ENCODE results near the gene FHIP1A. TPM values are rescaled to one million over a fixed set of nuclear protein-coding genes. Genes with fewer than 3 reads are reported as not detected.

Gene FHIP1A
- total and polyA plus RNA-seq, 8 donors: 2.2 to 24.2 (median 15.0) TPM

DNA sequence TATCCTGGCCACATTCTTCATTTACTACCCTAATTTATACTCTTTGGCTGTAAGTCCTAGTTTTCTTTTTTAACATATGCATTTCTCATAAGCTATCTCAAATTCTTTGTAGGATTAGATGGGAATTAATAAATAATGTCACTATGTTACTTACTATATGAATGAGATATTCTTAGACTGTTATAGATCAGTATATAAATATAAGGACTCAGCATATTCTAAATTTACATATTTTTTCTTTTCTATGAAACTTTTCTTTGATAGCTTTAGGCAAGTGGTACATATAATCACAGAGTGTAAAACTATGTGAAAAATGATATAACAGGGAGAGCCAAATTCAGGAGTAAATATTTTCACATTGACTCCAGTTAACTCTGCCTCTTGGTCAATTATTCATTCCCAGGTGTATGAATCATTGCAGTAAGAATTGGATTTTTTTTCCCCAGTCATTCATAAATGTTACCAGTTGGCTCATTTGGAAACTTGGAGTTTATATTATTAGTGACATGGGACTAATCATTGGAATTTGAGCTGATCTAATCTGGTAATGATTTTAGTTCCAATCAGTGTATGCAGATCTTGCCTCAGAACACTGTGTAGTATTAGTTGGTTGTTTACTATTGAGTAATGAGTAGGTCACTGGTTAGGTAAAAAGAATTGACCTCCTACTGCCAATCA lies 25.3 kb downstream of the FHIP1A start:
- intact Hi-C loops (cut with DNase I): no loop called here
- TF ChIP-seq CTCF (IDR thresholded peaks at IDR 0.05): no peak
- ATAC-seq (peak; percentile 57 to 67 (median 64)), DNase-seq (no peak), FAIRE-seq (no peak)
- H3K4me1 ChIP-seq: peaks cover 24 to 49% (median 43%) of the 10 kb centered on the region in 3 donors
- no peak overlapping the region for H3K4me3 ChIP-seq
- H3K27ac ChIP-seq: peak overlapping the region in 2 of 4 donors; percentile 11 to 20
- H3K36me3 ChIP-seq: no peaks in the 10 kb centered on the region
- no peaks in the 10 kb centered on the region for H3K9me3 ChIP-seq
- H3K27me3 ChIP-seq: no peaks in the 10 kb centered on the region

DNA sequence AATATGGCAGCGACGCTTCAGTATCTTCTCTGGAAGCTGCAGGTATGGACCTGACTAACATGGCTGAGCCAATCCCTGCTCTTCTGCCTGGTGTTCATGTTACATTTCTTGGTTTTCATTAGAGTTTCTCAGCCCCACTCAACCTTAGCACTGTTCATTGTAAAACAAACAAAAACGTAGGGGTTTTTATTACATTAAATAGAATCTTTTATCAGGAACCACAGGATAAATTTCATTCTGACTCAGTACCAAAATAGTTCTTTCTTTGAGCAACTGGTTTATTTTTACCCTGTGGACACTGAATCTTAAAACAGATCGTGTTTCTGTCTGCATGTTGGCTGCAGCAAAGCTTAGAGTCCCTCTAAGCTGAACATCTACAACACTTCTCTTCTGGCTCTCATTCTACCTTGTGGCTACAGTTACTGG lies 27.1 kb downstream of the FHIP1A start:
- TF ChIP-seq CTCF (IDR thresholded peaks at IDR 0.05): no peak
- H3K27ac ChIP-seq: no peak overlapping the region

GRCh38 chr4:151437505-151437904 lies 28.5 kb downstream of the FHIP1A start:
- DNase-seq (no peak), ATAC-seq (no peak), FAIRE-seq (peak; percentile 17)
- intact Hi-C loops (cut with DNase I): no loop called here
- H3K27me3 ChIP-seq: no peaks in the 10 kb centered on the region
- H3K4me1 ChIP-seq: peaks cover 4 to 29% (median 27%) of the 10 kb centered on the region in 3 donors
- no peak overlapping the region for H3K4me3 ChIP-seq
- 90 to 97% methylated on average over 1 of the region's 1 CpG for WGBS, 2 donors
- H3K27ac ChIP-seq: no peak overlapping the region
- H3K36me3 ChIP-seq: no peaks in the 10 kb centered on the region
- no peaks in the 10 kb centered on the region for H3K9me3 ChIP-seq
- no peak for TF ChIP-seq CTCF (IDR thresholded peaks at IDR 0.05)

More for the DNA sequence above, 27.1 kb downstream of the FHIP1A start:
- 56 to 57% methylated on average over 4 of the region's 4 CpGs for WGBS, 2 donors
- ATAC-seq (no peak), DNase-seq (no peak), FAIRE-seq (no peak)
- H3K4me1 ChIP-seq: peaks cover 11 to 38% (median 34%) of the 10 kb centered on the region in 3 donors
- H3K27me3 ChIP-seq: no peaks in the 10 kb centered on the region
- no peaks in the 10 kb centered on the region for H3K36me3 ChIP-seq
- no peaks in the 10 kb centered on the region for H3K9me3 ChIP-seq
- intact Hi-C loops (cut with DNase I): no loop called here
- H3K4me3 ChIP-seq: no peak overlapping the region

DNA sequence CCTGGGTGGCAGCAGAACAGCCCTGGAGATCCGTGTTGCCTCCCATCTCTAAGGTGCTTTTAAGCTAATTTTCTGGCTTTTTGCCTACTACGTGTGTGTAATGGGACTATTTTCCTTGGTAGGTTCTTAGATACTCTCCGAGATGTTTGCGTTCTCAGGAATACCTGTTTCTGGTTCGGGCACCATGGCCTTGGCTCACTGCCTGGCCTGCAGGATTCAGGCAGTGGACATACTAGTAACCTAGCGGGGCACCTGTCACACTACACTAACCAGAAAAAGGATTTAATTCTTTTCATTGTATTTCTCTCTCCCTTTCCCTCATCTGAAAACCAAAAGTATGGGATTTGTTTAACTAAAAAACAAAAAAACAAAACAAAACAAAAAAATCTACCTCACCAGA lies 29.2 kb downstream of the FHIP1A start:
- Histone ChIP-seq H3K27me3 (no peaks in the 10 kb centered on the region), H3K36me3 (no peaks in the 10 kb centered on the region), H3K4me3 (no peak overlapping the region), H3K4me1 (peaks cover 4 to 29% (median 26%) of the 10 kb centered on the region in 3 donors), H3K27ac (no peak overlapping the region), H3K9me3 (no peaks in the 10 kb centered on the region)
- 47 to 54% methylated on average over 6 of the region's 6 CpGs for WGBS, 2 donors
- FAIRE-seq (no peak), ATAC-seq (peak; percentile 35 to 55 (median 43)), DNase-seq (peak in 4 of 6 donors; percentile 16 to 46 (median 34))
- intact Hi-C loops (cut with DNase I): no loop called here
- no peak for TF ChIP-seq CTCF (IDR thresholded peaks at IDR 0.05)

- DNase-seq: no peak
- intact Hi-C loops (cut with DNase I): no loop called here
- Histone ChIP-seq H3K27ac (no peak overlapping the region), H3K9me3 (no peaks in the 10 kb centered on the region), H3K4me3 (no peak overlapping the region), H3K4me1 (peaks cover 4 to 25% (median 20%) of the 10 kb centered on the region in 3 donors), H3K36me3 (no peaks in the 10 kb centered on the region), H3K27me3 (no peaks in the 10 kb centered on the region)
- FAIRE-seq: no peak
- TF ChIP-seq CTCF (IDR thresholded peaks at IDR 0.05): no peak
- no peak for ATAC-seq
Observed at GRCh38 chr4:151439320-151439719, 30.3 kb downstream of the FHIP1A start.

Data from pancreas (tissue), 10 donors.